ENCODE measurements around the gene COX7A2L. TPM values are rescaled to one million over a fixed set of nuclear protein-coding genes. Genes with fewer than 3 reads are reported as not detected.

Gene COX7A2L
- total RNA-seq, 4 donors from 2014 or later, result 56.9 to 122 (median 95.1) TPM

- DNase-seq (ENCODE audit: extremely low spot score), result no peak
- WGBS, result 80% methylated on average over 3 of the region's 3 CpGs
Observed at GRCh38 chr2:42363413-42363812, 2.4 kb upstream of the COX7A2L start.

DNA sequence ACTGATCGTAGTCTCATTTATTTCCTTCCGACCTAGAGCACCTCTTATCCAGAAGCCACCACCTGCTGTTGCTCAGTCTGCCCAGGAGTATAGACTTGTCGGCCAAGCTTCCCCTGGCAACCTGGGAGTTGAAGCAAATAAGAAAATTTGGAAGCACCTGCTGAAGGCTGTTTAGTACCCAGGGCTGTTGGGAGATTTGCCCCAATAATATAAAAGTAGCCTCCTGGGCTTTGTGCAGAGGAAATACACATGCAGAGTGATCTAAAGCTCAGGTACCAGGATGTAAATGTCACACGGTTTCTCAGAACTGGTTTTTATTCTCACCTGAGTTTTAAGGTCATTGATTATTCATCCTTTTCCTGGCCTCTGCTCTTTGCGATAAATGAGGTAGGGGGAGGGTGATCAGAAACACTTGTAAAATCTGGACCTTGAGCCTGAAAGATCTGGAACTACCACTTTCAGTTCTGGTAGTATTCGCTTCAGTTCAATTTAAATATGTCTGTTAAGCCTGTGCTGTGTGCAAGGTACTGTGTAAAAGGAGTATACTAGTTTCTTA is 789 bp upstream of the COX7A2L start:
- peak overlapping the region; percentile 89 to 99 (median 92) for H3K4me3 ChIP-seq
- TF ChIP-seq POLR2A (IDR thresholded peaks at IDR 0.05; ENCODE audit: low read depth) (no peak), POLR2AphosphoS5 (IDR thresholded peaks at IDR 0.05) (no peak), EP300 (IDR thresholded peaks at IDR 0.05) (no peak)
- TF ChIP-seq, protein P1, sequence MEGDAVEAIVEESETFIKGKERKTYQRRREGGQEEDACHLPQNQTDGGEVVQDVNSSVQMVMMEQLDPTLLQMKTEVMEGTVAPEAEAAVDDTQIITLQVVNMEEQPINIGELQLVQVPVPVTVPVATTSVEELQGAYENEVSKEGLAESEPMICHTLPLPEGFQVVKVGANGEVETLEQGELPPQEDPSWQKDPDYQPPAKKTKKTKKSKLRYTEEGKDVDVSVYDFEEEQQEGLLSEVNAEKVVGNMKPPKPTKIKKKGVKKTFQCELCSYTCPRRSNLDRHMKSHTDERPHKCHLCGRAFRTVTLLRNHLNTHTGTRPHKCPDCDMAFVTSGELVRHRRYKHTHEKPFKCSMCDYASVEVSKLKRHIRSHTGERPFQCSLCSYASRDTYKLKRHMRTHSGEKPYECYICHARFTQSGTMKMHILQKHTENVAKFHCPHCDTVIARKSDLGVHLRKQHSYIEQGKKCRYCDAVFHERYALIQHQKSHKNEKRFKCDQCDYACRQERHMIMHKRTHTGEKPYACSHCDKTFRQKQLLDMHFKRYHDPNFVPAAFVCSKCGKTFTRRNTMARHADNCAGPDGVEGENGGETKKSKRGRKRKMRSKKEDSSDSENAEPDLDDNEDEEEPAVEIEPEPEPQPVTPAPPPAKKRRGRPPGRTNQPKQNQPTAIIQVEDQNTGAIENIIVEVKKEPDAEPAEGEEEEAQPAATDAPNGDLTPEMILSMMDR (IDR thresholded peaks at IDR 0.05), result no peak
- no peaks in the 10 kb centered on the region for H3K27me3 ChIP-seq
- H3K9me3 ChIP-seq, result no peaks in the 10 kb centered on the region
- peaks cover 23 to 41% (median 35%) of the 10 kb centered on the region in 4 donors for H3K4me1 ChIP-seq
- intact Hi-C loops (cut with DNase I), result loop anchor here (2.0 kb wide), 1 partner anchor 265 kb away; no protein-coding TSS in a partner anchor
- peak overlapping the region; percentile 89 to 93 (median 92) for H3K27ac ChIP-seq (replicated peaks in 1 of 4)
- WGBS, result 31% methylated on average over 6 of the region's 6 CpGs
- DNase-seq (ENCODE audit: extremely low spot score), result no peak
- H3K36me3 ChIP-seq, result no peaks in the 10 kb centered on the region

More at GRCh38 chr2:42363413-42363812, 2.4 kb upstream of the COX7A2L start:
- intact Hi-C loops (cut with DNase I), result loop anchor here (2.0 kb wide), 1 partner anchor 267 kb away; no protein-coding TSS in a partner anchor
- H3K36me3 ChIP-seq, result no peaks in the 10 kb centered on the region
- H3K27ac ChIP-seq (replicated peaks in 1 of 4), result no peak overlapping the region
- no peaks in the 10 kb centered on the region for H3K9me3 ChIP-seq
- no peak overlapping the region for H3K4me3 ChIP-seq
- peaks cover 22 to 29% (median 25%) of the 10 kb centered on the region in 4 donors for H3K4me1 ChIP-seq
- TF ChIP-seq POLR2AphosphoS5 (IDR thresholded peaks at IDR 0.05) (no peak), POLR2A (IDR thresholded peaks at IDR 0.05; ENCODE audit: low read depth) (no peak), EP300 (IDR thresholded peaks at IDR 0.05) (no peak)
- TF ChIP-seq, protein P1 (IDR thresholded peaks at IDR 0.05), result no peak
- no peaks in the 10 kb centered on the region for H3K27me3 ChIP-seq

DNA sequence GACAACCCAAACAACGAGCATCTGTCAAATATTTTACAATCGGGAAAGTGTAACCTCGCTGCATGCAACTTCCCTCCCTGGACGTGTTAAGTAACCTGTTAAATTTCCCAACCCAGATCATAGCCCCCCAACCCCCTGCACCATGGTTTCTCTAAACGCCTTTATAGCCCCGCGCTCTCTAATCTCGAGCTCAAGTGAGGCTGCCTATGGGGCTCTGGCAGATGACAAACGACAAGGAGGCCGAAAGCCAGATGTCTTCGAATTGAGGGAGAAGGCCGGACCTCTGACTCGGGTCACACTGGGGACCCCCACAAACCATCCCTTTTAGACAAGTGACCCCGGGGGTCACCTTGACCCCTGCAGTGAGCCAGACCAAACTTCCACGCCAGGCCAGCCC is 526 bp downstream of the COX7A2L start:
- Histone ChIP-seq H3K27ac (replicated peaks in 1 of 4) (peak overlapping the region; percentile 89 to 93 (median 92)), H3K4me3 (peak overlapping the region; percentile 89 to 99 (median 92)), H3K9me3 (no peaks in the 10 kb centered on the region), H3K4me1 (peaks cover 23 to 44% (median 36%) of the 10 kb centered on the region in 4 donors), H3K27me3 (no peaks in the 10 kb centered on the region), H3K36me3 (no peaks in the 10 kb centered on the region)
- intact Hi-C loops (cut with DNase I), result no loop called here
- TF ChIP-seq POLR2AphosphoS5 (IDR thresholded peaks at IDR 0.05) (no peak), EP300 (IDR thresholded peaks at IDR 0.05) (no peak), POLR2A (IDR thresholded peaks at IDR 0.05; ENCODE audit: low read depth) (no peak)
- TF ChIP-seq, protein P1 (IDR thresholded peaks at IDR 0.05), result no peak
- no peak for DNase-seq (ENCODE audit: extremely low spot score)
- WGBS, result 0% methylated on average over 15 of the region's 15 CpGs

GRCh38 chr2:42359965-42360483 is 993 bp downstream of the COX7A2L start:
- Histone ChIP-seq H3K9me3 (no peaks in the 10 kb centered on the region), H3K4me1 (peaks cover 23 to 47% (median 38%) of the 10 kb centered on the region in 4 donors), H3K36me3 (no peaks in the 10 kb centered on the region), H3K27ac (replicated peaks in 1 of 4) (peak overlapping the region in 2 of 4 donors; percentile 92 to 93), H3K27me3 (no peaks in the 10 kb centered on the region), H3K4me3 (peak overlapping the region; percentile 89 to 99 (median 92))
- no peak for DNase-seq (ENCODE audit: extremely low spot score)
- intact Hi-C loops (cut with DNase I), result no loop called here
- no peak for TF ChIP-seq POLR2AphosphoS5 (IDR thresholded peaks at IDR 0.05)
- WGBS, result 22% methylated on average over 12 of the region's 12 CpGs

DNA sequence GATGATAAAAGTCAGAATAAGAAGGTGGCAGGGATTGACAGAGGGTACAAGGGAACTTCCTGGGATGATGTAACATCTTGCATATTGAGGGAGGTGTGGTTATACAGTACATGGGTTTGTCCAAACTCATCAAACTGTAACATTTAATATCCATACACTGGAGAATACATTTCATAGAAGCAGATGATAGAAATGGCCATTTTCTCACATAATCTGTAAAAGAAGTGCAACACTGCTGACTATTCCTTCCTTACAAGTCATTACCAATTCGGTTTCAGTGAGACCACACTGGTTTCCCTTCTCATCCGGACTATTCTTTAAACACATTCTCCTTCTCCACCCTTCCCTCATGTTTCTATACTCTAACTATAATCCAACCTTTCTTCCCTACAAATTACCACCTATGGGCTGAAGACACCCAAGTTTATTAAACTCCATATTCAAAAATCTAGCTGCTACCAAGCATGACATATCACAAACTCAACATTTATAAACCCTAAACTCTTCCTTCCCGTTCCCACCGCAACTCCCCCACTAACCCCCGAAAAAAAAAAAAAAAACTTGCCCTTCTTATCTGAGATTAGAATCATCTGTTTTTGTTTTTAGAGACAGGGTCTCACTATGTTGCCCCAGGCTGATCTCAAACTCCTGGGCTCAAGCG is 1.6 kb downstream of the COX7A2L start:
- H3K27me3 ChIP-seq, result no peaks in the 10 kb centered on the region
- TF ChIP-seq EP300 (IDR thresholded peaks at IDR 0.05), result no peak
- no peak for TF ChIP-seq POLR2AphosphoS5 (IDR thresholded peaks at IDR 0.05)
- TF ChIP-seq, protein P1 (IDR thresholded peaks at IDR 0.05), result no peak
- TF ChIP-seq POLR2A (IDR thresholded peaks at IDR 0.05; ENCODE audit: low read depth), result no peak
- H3K27ac ChIP-seq (replicated peaks in 1 of 4), result peak overlapping the region in 1 of 4 donors; percentile 92
- no peaks in the 10 kb centered on the region for H3K9me3 ChIP-seq
- H3K4me1 ChIP-seq, result peaks cover 23 to 50% (median 42%) of the 10 kb centered on the region in 4 donors
- H3K36me3 ChIP-seq, result no peaks in the 10 kb centered on the region
- no peak for DNase-seq (ENCODE audit: extremely low spot score)
- 45% methylated on average over 6 of the region's 6 CpGs for WGBS
- intact Hi-C loops (cut with DNase I), result no loop called here
- H3K4me3 ChIP-seq, result peak overlapping the region; percentile 89 to 99 (median 92)
